Heart right ventricle (tissue), 16 donors: ENCODE measurements around the gene B3GNT5. TPM values are rescaled to one million over a fixed set of nuclear protein-coding genes. Genes with fewer than 3 reads are reported as not detected.

Experiments used
- ATAC-seq, 8 donors: fragments of 200-7000 bp; cut with Tn5 transposase; one replicate each; pipeline ENCODE4 v1.9.1; 2020; ENCODE audit warnings: mild to moderate bottlenecking in 8 of 8, moderate library complexity in 8 of 8, moderate number of reproducible peaks in 1 of 8
- DNase-seq, 2 donors: peaks; one replicate each; pipeline ENCODE4 v3.0.0-alpha.2; 2020
- H3K27ac ChIP-seq, 10 donors: fragments of 200-600 bp; sonication (generic) in 2 of 10; one replicate each; pipeline versions ENCODE4 v1.5.0 to v1.8.0; 2020 to 2022; ENCODE audit warnings: mild to moderate bottlenecking in 3 of 10
- H3K27me3 ChIP-seq, 7 donors: fragments of 200-600 bp; one replicate each; pipeline ENCODE4 v1.8.0; 2021 to 2022; ENCODE audit warnings: mild to moderate bottlenecking in 2 of 7
- H3K36me3 ChIP-seq, 9 donors: fragments of 200-600 bp; sonication (generic) in 1 of 9; one replicate each; pipeline versions ENCODE4 v1.5.0 to v1.8.0; 2020 to 2022; ENCODE audit warnings: mild to moderate bottlenecking in 2 of 9
- H3K4me1 ChIP-seq, 9 donors: fragments of 200-600 bp; sonication (generic) in 1 of 9; one replicate each; pipeline versions ENCODE4 v1.5.0 to v1.8.0; 2020 to 2022; ENCODE audit warnings: mild to moderate bottlenecking in 4 of 9
- H3K4me3 ChIP-seq, 10 donors: fragments of 200-600 bp; sonication (generic) in 2 of 10; one replicate each; pipeline versions ENCODE4 v1.5.0 to v1.8.0; 2020 to 2022; ENCODE audit warnings: mild to moderate bottlenecking in 7 of 10, moderate library complexity in 2 of 10
- H3K9me3 ChIP-seq, 11 donors: fragments of 200-600 bp in 10 of 11; sonication (generic) in 2 of 11; one replicate each; pipeline versions ENCODE4 v1.5.0 to v1.8.0; 2013 to 2022; ENCODE audit warnings: mild to moderate bottlenecking in 2 of 11, control low read depth in 1 of 11, moderate library complexity in 1 of 11
- CTCF ChIP-seq, 9 donors: fragments of 200-600 bp; sonication (generic) in 2 of 9; IDR thresholded peaks; one replicate each; pipeline versions ENCODE4 v1.5.0 to v1.8.0; 2021 to 2022; ENCODE audit warnings: antibody characterized with exemption in 9 of 9, mild to moderate bottlenecking in 5 of 9, moderate library complexity in 1 of 9
- WGBS, 2 donors: extraction: QIAGEN DNeasy Blood & Tissue Kit; methylation state at CpG; one replicate each; pipeline ENCODE4 v1.1.7; 2013; ENCODE audit warnings: inconsistent platforms in 1 of 2; 5-methylcytosine and 5-hydroxymethylcytosine counted together
- intact Hi-C, 10 donors: fragments of 100-400 bp; cut with DNase I; formaldehyde crosslinking; loops; one replicate each; pipeline versions ENCODE4 v1.11.1 to v1.14.2; 2022
- polyA plus RNA-seq, 2 donors: library from polyadenylated mRNA; stranded (reverse); fragments of 200-250 nt; gene quantifications; one replicate each; pipeline ENCODE4 v1.2.3, GENCODE V29; 2013
- total RNA-seq, 10 donors: library from RNA; stranded (reverse); fragmentation: NEBNext Ultra II Directional in 3 of 10; extraction: Animal tissue kit (Norgen Biotek cat#: 25700) in 3 of 10; gene quantifications; one replicate each; pipeline versions ENCODE4 v1.2.1 to v1.2.4, GENCODE V29; 2021 to 2023
- donor health status: Arrhythmogenic right ventricular cardiomyopathy.
- donor health status: ischemic (EF 13 %, LVEDD 7.1; RV severe dilation, severe dysfunction).
- donor health status: healthy with polysubstance abuse.
- donor health status: DM: no; HTN: yes; CAD: no.
- donor health status: DM: no; HTN: no; CAD: no.
- donor health status: ischemic (EF 25% LVEDD 6.9; RV normal size, moderate dysfunction).
- donor health status: ischemic (EF 25% LVEDD 5.7; RV mildly dilated, moderate dysfunction).
- donor health status: healthy.
- donor health status: DM: yes; HTN: yes; CAD: no.
- donor health status: Ischemic cardiomyopathy.
- donor health status: ischemic (EF 35%, LVEDD 5.7; RV mildly dilated, moderate dysfunction).
- donor health status: nonischemic (EF 11% LVEDD 7.7; RV severe dilation, severe dysfunction).
- donor health status: DM: yes; HTN: yes; CAD: no.
- donor health status: PGD.
- donor health status: ischemic (EF 29% LVEDD 5.4; RV normal size, mild dysfunction).
- donor health status: nonischemic (EF 23%, LVEDD 6.1; RV moderate dilation, normal function).

The B3GNT5 gene
- total and polyA plus RNA-seq, 12 donors: 1.7 to 9.0 (median 4.6) TPM

GRCh38 chr3:183295211-183295610, 42.2 kb downstream of the B3GNT5 start:
- ATAC-seq (peak in 5 of 8 donors; percentile 25 to 76 (median 49)), DNase-seq (no peak)
- intact Hi-C loops: no loop called here
- WGBS, 2 donors: 47 to 65% methylated on average over 3 of the region's 3 CpGs
- H3K27me3 ChIP-seq: no peaks in the 10 kb centered on the region
- H3K4me3 ChIP-seq: no peak overlapping the region
- peaks cover 0 to 21% (median 2%) of the 10 kb centered on the region in 9 donors for H3K4me1 ChIP-seq
- no peak for TF ChIP-seq CTCF (IDR thresholded peaks at IDR 0.05)
- H3K9me3 ChIP-seq: no peaks in the 10 kb centered on the region
- no peaks in the 10 kb centered on the region for H3K36me3 ChIP-seq
- H3K27ac ChIP-seq: no peak overlapping the region

GRCh38 chr3:183296944-183297343, 43.9 kb downstream of the B3GNT5 start:
- ATAC-seq: no peak
- peaks cover 0 to 21% (median 4%) of the 10 kb centered on the region in 9 donors for H3K4me1 ChIP-seq
- H3K27ac ChIP-seq: no peak overlapping the region
- no peak for DNase-seq
- H3K27me3 ChIP-seq: no peaks in the 10 kb centered on the region
- TF ChIP-seq CTCF (IDR thresholded peaks at IDR 0.05): no peak
- intact Hi-C loops: no loop called here
- WGBS, 2 donors: 92 to 96% methylated on average over 12 of the region's 12 CpGs
- H3K9me3 ChIP-seq: no peaks in the 10 kb centered on the region
- H3K36me3 ChIP-seq: no peaks in the 10 kb centered on the region
- H3K4me3 ChIP-seq: no peak overlapping the region

- DNase-seq (peak; percentile 38 to 51), ATAC-seq (peak in 7 of 8 donors; percentile 67 to 87 (median 73))
- Histone ChIP-seq H3K4me3 (no peak overlapping the region), H3K27ac (no peak overlapping the region), H3K36me3 (no peaks in the 10 kb centered on the region), H3K27me3 (no peaks in the 10 kb centered on the region), H3K4me1 (peaks cover 0 to 29% (median 5%) of the 10 kb centered on the region in 9 donors), H3K9me3 (no peaks in the 10 kb centered on the region)
- intact Hi-C loops: no loop called here
- WGBS, 2 donors: 69 to 73% methylated on average over 5 of the region's 5 CpGs
- no peak for TF ChIP-seq CTCF (IDR thresholded peaks at IDR 0.05)
Measured at GRCh38 chr3:183298701-183299153, 45.7 kb downstream of the B3GNT5 start.

GRCh38 chr3:183299976-183300375, 46.9 kb downstream of the B3GNT5 start:
- Histone ChIP-seq H3K27ac (no peak overlapping the region), H3K36me3 (no peaks in the 10 kb centered on the region), H3K27me3 (no peaks in the 10 kb centered on the region), H3K4me1 (peaks cover 0 to 31% (median 7%) of the 10 kb centered on the region in 9 donors), H3K4me3 (no peak overlapping the region), H3K9me3 (no peaks in the 10 kb centered on the region)
- WGBS, 2 donors: 94 to 98% methylated on average over 4 of the region's 4 CpGs
- DNase-seq (no peak), ATAC-seq (no peak)
- TF ChIP-seq CTCF (IDR thresholded peaks at IDR 0.05): no peak
- intact Hi-C loops: loop anchor here in 2 of 10 donors (5.0 to 10.0 kb wide), 2 partner anchors 45 to 48 kb away; partner anchors contain the start of gene B3GNT5 (in 2 of the 2)
